A204.1 (cell line): ENCODE results near the gene TUBGCP4.
"Not testable (repeated sequence)": the region's sequence is repeated elsewhere in the genome, so short reads cannot be mapped to it uniquely, and the experiment has no call there.

Source experiments
- FAIRE-seq: peaks from 2 replicates; lab custom pipeline; 2012; peaks lifted over from hg19 to GRCh38; lab: Jason Lieb, UNC

Gene TUBGCP4

GRCh38 chr15:43370975-43371974 is at the start of gene TUBGCP4, which contains the start of gene ZSCAN29:
TSS of gene TUBGCP4 (plus strand) at chr15:43371101. CDS start at chr15:43371355, 254 bp downstream.
TSS of gene ZSCAN29 (minus strand) at chr15:43371043. CDS start at chr15:43369913, 1,130 bp downstream.
- no peak for FAIRE-seq

- no peak for FAIRE-seq
Measured at GRCh38 chr15:43325039-43325684, 45.7 kb upstream of the TUBGCP4 start.

DNA sequence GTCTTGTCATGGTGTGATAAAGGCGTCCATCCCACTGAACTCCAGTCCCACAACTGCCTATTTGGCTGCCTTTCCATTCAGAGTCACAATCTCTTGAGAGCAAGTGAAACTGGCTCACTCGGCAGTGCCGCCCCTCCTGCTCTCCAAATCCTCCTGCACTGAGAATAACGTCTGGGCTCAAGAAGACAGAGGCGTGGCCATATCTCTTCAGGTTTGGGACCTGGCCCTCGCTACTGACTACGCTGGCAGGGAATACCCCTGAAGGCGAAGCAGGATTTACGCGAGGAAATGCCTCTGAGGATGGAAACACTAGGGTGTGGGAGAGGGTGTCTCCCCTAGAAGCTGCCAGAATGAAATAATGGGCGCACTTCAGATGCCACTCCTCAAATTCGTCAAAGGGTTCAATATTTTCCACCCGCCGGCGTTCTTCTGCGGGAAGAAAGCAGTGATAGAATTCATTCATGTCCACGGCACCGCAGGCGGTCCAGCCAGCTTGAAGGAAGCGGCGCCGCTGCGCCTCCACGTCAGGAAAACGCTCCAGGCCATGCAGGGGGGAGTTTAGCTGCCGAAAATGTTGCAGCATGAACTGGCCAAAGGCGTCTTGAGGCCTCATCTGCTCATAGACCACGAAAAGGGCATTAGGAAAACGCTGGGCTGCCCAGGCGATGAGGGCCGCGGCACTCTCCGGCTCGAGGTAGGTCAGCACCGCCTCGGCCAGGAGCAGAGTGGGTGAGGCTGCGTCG is 41.5 kb upstream of the TUBGCP4 start:
- FAIRE-seq, result no peak

DNA sequence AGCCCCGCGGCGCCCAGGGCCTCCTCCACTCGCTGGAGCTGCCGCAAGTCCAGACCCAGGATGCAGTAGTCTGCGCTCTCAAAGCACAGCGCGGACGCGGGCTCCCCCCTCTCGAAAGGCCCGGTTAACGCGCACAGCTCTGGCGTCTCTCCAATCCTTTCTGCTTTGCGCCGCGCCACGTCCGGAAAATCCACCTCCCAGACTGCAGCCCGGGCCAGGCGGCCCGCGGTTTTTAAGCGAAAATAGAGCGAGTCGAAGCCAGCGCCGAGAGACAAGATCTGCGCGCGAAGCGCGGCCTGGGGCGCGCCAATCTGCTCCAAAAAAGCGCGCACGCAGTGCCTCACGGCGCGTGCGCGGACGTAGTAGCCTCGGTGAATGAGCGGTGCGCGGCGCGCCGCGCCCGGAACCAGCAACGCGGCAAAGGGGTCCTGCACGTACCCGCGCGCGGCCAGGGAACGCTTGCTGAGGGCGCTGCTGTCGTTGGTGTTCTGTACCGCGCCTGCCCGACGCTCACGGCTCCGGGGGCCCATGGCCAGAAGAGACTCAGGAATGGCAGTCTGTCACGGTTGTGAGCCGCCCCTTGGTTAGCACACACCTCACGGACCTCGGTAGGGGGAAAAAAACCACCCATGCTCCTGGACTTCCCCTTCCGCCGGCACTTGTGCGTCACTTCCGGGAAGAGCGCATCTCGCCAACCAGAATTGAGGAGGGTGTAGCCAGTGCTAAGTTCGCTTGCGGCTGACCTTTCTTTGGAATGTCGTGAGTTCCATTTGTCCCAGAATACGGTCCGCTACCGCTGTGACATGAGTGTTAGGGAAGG is 40.7 kb upstream of the TUBGCP4 start, which contains the start of gene LCMT2:
Gene LCMT2, minus strand, starts transcription at position 614 of the 820 bp plus-strand sequence. Its CDS starts 84 bp downstream, at position 530.
- no peak for FAIRE-seq

DNA sequence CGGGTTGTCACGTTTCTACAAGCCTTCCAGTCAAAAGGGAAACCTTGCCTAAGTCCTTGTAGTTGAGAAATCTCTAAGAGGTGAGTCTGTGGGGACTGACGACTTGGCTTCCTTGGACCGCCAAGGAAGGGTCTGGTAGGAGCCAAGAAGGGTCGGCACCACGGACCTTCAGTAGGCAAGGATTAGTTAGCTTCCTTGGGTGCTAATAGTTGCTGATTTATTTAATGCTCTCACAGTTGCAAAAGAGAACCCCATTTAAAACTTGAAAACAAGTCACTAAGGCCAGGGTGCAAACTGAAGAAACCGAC is 40.2 kb upstream of the TUBGCP4 start:
- FAIRE-seq, result no peak

- no peak for FAIRE-seq
Measured at GRCh38 chr15:43346305-43346704, 24.6 kb upstream of the TUBGCP4 start.

DNA sequence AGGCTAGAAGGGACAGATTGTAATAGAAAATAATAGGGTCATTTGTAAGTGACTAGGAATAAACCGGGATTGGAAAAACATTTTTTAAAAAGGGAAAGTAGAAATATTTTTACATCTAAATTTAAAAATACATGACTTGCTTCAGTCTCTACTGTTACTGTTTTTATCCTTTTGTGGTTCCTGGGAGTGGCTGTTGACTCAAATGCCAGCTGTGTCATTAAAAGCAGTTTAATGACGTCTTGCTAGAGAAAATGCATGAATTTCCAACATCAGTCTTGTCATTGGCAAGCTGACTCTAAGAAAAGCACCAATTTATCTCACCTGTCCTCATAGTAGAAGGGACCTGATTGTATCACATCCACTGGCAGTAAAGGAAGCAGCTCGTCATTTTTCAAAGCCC is 23.8 kb upstream of the TUBGCP4 start:
- FAIRE-seq, result no peak

GRCh38 chr15:43352693-43353382 is 18.1 kb upstream of the TUBGCP4 start:
- FAIRE-seq, result no peak

GRCh38 chr15:43360821-43361220 is 10.1 kb upstream of the TUBGCP4 start:
- FAIRE-seq, result no peak

- no peak for FAIRE-seq
Measured at GRCh38 chr15:43361313-43361903, 9.5 kb upstream of the TUBGCP4 start.

DNA sequence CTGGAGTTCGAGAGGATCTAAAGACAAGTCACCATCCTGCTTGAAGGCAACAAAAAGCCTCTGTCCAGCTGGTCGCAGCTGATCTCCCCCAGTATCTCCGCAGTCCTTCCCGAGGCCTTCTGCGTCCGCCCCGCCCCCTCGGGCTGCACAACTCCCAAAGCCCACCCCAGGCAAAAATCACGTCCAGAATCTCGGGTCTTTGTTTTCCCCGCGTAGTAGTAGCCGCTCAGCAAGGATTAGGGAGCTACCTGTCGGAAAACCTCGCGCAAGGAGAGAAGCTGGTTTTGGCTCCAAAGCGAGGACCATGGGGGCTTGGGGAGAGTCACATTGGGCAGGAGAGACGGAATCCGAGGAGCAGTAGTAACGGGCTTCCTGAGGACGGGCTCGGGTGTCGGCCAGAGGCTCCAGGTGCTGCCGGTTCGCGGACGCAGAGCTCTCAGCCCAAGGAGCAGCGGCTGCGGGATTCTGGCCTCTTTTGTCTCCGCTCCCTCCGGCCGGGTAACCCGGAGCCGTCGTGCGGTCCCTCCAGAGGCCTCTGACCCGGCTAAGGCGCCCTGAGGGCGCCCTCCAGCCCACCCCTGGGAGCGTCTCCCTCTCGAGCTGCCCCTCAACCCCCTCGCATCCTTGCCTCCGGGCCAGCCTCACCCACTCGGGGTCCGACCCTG is 459 bp upstream of the TUBGCP4 start:
- no peak for FAIRE-seq

DNA sequence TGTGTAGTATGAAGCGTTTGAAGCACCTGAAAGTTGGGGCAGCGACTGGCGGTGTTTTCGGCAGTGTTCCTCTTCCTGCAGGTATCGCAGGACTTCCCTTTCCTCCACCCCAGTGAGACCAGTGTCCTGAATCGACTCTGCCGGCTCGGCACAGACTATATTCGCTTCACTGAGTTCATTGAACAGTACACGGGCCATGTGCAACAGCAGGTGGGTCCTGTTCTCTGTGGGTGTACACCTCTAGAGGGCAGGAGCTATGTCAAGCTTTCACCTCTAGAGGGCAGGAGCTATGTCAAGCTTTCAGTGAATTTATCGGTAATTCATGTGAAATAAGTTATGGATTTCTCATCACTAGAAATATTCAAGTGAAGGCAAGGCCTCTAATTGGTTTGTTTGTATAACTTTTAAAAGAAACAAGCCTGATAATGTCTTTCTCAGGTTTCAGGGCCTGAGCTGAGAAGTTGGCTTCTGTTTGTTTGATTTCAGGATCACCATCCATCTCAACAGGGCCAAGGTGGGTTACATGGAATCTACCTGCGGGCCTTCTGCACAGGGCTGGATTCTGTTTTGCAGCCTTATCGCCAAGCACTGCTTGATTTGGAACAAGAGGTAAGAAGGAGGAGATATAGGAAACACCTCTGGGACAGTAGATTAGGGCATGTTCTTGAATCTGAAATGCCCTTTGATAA is 5.3 kb downstream of the TUBGCP4 start:
- FAIRE-seq, result no peak

- FAIRE-seq, result no peak
Measured at GRCh38 chr15:43378601-43379000, 7.7 kb downstream of the TUBGCP4 start.

- no peak for FAIRE-seq
Measured at GRCh38 chr15:43382310-43382709, 11.4 kb downstream of the TUBGCP4 start.

GRCh38 chr15:43383070-43383469 is 12.2 kb downstream of the TUBGCP4 start:
- no peak for FAIRE-seq

DNA sequence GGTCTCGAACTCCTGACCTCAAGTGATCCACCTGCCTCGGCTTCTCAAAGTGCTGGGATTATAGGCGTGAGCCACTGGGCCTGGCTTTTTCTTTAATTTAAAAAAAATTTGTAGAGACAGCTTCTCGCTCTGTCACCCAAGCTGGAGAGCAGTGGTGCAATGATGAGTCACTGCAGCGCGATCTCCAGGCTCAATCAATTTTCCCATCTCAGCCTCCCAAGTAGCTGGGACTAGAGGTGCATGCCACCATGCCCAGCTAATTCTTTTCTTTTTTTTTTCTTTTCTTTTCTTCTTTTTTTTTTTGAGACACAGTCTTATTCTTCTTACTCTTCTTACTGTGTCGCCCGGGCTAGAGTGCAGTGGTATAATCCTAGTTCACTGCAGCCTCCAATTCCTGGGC is 19.8 kb downstream of the TUBGCP4 start:
- no peak for FAIRE-seq

DNA sequence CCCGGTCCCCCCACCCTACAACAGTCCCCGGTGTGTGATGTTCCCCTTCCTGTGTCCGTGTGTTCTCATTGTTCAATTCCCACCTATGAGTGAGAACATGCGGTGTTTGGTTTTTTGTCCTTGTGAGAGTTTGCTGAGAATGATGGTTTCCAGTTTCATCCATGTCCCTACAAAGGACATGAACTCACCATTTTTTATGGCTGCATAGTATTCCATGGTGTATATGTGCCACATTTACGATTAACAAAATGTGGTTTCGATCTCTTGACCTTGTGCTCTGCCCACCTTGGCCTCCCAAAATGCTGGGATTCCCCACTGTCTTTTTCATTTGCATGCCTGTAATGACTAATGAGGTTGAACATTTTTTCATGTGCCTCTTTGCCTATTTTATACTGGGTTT is 22.7 kb downstream of the TUBGCP4 start:
- not testable (repeated sequence) for FAIRE-seq

DNA sequence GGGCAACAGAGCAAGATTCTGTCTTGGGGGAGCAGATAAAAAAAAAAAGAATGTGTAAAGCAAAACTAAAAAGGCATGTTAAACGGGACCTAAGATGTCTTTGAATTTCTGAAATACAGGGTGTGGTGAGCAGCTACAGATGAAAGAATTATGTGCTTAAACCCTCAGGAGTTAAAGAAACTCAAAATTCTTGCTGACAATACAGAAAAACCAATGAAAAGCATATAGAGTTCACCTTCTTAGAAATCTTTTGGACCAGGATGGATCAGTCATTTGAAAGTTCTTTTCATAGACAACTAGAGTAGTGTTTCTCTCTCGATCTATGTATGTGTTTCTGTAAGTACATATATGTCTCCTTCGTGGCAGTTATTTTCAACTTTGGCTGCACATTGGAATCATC is 31.4 kb downstream of the TUBGCP4 start:
- FAIRE-seq, result no peak

- FAIRE-seq, result no peak
Measured at GRCh38 chr15:43403616-43404015, 32.7 kb downstream of the TUBGCP4 start.

DNA sequence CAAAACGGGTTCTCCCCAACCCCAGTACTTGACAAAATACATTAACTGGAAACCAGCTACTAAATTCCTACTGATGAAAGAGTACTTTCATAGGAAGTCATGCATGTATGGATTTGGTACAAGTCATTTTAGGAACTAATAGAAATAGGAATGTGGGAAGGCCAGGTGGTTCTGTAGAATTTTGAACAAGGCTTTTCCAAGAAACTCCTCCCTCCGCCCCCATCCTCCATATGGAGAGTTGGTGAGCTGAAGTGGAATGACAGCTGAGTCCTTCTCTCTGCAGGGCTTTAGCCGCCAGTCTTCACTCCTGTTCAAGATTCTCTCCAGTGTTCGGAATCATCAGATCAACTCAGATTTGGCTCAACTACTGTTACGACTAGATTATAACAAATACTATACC is 33.2 kb downstream of the TUBGCP4 start:
- FAIRE-seq, result no peak
